Measurements from ENCODE around the gene GPHA2. TPM values are rescaled to one million over a fixed set of nuclear protein-coding genes. Genes with fewer than 3 reads are reported as not detected.
A peak's percentile ranks its signal among the peaks of the same experiment; 100 is the strongest.

Gene GPHA2
- total and polyA plus RNA-seq, 2 of the 13 experiments (the other 11 are each of a cell fraction or from before 2014, with no cell fraction given) = 13.0 to 19.1 TPM

DNA sequence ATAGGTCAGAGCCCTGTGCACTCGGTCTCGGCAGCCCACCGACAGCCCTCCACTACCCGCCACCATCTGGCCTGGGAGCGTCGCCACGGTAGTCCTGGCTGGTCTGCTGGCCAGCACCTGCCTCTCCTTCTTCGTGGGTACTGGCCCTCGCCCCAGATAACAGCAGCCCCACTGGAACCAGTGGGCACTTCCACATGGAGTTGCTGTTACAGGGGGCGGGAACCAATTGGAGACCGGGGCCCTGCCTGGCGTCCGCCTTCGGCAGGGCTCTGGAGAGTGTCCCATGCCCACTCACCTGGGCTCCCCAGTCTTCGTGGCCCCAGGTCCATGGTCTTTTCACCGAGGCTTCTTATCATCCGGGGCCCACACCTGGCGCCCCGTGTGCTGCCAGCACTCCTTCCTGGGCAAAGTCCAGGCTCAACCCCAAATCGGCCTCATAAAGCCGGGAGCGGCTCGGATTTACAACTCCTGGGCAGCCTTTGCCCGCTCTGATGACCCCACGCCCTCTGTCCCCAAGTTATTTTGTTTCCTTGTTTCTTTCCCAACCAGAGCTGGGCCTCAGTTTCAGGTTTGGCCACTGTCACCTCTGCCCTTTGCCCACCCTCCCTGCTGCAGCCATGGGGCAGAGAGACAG lies 44.4 kb downstream of the GPHA2 start (continued):
- TF ChIP-seq ATF4 (CRISPR knock-in tag; IDR thresholded peaks at IDR 0.05) (no peak), TBX3 (IDR thresholded peaks at IDR 0.05; ENCODE audit: borderline replicate concordance) (no peak), GPN1 (CRISPR knock-in tag; IDR thresholded peaks at IDR 0.05; ENCODE audit: borderline replicate concordance) (no peak), ZHX2 (IDR thresholded peaks at IDR 0.05; ENCODE audit: low read depth) (no peak), ZHX2 (CRISPR knock-in tag; IDR thresholded peaks at IDR 0.05; ENCODE audit: borderline replicate concordance) (no peak), ISL2 (CRISPR knock-in tag; IDR thresholded peaks at IDR 0.05) (peak; percentile 13; the same call in 1 of the 2 replicates), ZNF331 (CRISPR knock-in tag; IDR thresholded peaks at IDR 0.05) (no peak), MYNN (CRISPR knock-in tag; IDR thresholded peaks at IDR 0.05; ENCODE audit: low read depth) (no peak), CENPT (CRISPR knock-in tag; IDR thresholded peaks at IDR 0.05; ENCODE audit: low read depth) (0 out of 2 replicates have a peak, but pooled peaks have one; percentile 30), HNRNPK (IDR thresholded peaks at IDR 0.05; ENCODE audit: low read depth, low read length, poor library complexity, severe bottlenecking) (no peak), CREB3 (CRISPR knock-in tag; IDR thresholded peaks at IDR 0.05) (no peak), SPEN (CRISPR knock-in tag; IDR thresholded peaks at IDR 0.05; ENCODE audit: low read depth) (no peak)
- TF ChIP-seq, protein P1, sequence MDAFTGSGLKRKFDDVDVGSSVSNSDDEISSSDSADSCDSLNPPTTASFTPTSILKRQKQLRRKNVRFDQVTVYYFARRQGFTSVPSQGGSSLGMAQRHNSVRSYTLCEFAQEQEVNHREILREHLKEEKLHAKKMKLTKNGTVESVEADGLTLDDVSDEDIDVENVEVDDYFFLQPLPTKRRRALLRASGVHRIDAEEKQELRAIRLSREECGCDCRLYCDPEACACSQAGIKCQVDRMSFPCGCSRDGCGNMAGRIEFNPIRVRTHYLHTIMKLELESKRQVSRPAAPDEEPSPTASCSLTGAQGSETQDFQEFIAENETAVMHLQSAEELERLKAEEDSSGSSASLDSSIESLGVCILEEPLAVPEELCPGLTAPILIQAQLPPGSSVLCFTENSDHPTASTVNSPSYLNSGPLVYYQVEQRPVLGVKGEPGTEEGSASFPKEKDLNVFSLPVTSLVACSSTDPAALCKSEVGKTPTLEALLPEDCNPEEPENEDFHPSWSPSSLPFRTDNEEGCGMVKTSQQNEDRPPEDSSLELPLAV (CRISPR knock-in tag; conservative IDR thresholded peaks at IDR 0.05; ENCODE audit: low read depth) = no peak
- TF ChIP-seq, protein P2, sequence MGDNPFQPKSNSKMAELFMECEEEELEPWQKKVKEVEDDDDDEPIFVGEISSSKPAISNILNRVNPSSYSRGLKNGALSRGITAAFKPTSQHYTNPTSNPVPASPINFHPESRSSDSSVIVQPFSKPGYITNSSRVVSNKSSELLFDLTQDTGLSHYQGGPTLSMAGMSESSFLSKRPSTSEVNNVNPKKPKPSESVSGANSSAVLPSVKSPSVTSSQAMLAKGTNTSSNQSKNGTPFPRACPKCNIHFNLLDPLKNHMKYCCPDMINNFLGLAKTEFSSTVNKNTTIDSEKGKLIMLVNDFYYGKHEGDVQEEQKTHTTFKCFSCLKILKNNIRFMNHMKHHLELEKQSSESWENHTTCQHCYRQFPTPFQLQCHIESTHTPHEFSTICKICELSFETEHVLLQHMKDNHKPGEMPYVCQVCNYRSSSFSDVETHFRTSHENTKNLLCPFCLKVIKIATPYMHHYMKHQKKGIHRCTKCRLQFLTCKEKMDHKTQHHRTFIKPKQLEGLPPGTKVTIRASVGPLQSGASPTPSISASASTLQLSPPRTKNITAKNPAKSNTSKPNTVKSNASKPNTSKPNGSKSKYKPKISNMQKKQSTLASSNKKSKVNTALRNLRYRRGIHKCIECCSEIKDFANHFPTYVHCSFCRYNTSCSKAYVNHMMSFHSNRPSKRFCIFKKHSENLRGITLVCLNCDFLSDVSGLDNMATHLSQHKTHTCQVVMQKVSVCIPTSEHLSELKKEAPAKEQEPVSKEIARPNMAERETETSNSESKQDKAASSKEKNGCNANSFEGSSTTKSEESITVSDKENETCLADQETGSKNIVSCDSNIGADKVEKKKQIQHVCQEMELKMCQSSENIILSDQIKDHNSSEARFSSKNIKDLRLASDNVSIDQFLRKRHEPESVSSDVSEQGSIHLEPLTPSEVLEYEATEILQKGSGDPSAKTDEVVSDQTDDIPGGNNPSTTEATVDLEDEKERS (CRISPR knock-in tag; IDR thresholded peaks at IDR 0.05) = no peak

All from HepG2 (cell line).